ENCODE results near the gene RELN. TPM values are rescaled to one million over a fixed set of nuclear protein-coding genes. Genes with fewer than 3 reads are reported as not detected.

Gene RELN
- polyA plus RNA-seq, 1 donor (not counting 4 experiments of a cell fraction or from before 2014, with no cell fraction given) = not detected

GRCh38 chr7:104005197-104005596 is 15.7 kb upstream of the RELN start:
- TF ChIP-seq EZH2 (IDR thresholded peaks at IDR 0.05; ENCODE audit: low read length) = no peak
- no peak for TF ChIP-seq CTCF (optimal IDR thresholded peaks at IDR 0.05 in 1 of 3, IDR thresholded peaks at IDR 0.05 in 1 of 3, conservative IDR thresholded peaks at IDR 0.05 in 1 of 3; ENCODE audit: extremely low read depth in 1 of 3, insufficient read depth in 2 of 3, low read length in 3 of 3)
- no peaks in the 10 kb centered on the region for H4K20me1 ChIP-seq (ENCODE audit: control insufficient read depth, extremely low read depth, insufficient read depth, low read length)
- dilution Hi-C loops (cut with MboI; ENCODE audit: extremely low pct_ligation_motif_present, low sequenced_read_pairs) = no loop called here

GRCh38 chr7:103996639-103997038 is 7.2 kb upstream of the RELN start:
- DNase-seq (ENCODE audit: low read depth, low spot score) = no peak
- Histone ChIP-seq H3K79me2 (ENCODE audit: control insufficient read depth, insufficient read depth, low read length) (no peaks in the 10 kb centered on the region), H3K4me1 (ENCODE audit: control insufficient read depth, extremely low read depth, insufficient read depth, low read length) (no peaks in the 10 kb centered on the region), H3K9me3 (ENCODE audit: control insufficient read depth, low read depth, low read length) (no peaks in the 10 kb centered on the region), H3K4me3 (ENCODE audit: control insufficient read depth in 2 of 3, extremely low read depth in 1 of 3, insufficient read depth in 2 of 3, low read depth in 1 of 3, low read length in 3 of 3) (no peak overlapping the region), H3K27ac (ENCODE audit: control insufficient read depth, insufficient read depth, low read length) (no peak overlapping the region), H3K4me2 (ENCODE audit: control insufficient read depth, extremely low read depth, insufficient read depth, low read depth, low read length) (no peak overlapping the region), H3K27me3 (ENCODE audit: control insufficient read depth, extremely low read depth, insufficient read depth, low read length) (peaks cover 5% of the 10 kb centered on the region), H3K9me1 (ENCODE audit: control insufficient read depth, extremely low read depth, insufficient read depth, low read length) (no peaks in the 10 kb centered on the region), H3K36me3 (ENCODE audit: control insufficient read depth in 2 of 2, extremely low read depth in 1 of 2, insufficient read depth in 2 of 2, low read length in 2 of 2) (no peaks in the 10 kb centered on the region), H4K20me1 (ENCODE audit: control insufficient read depth, extremely low read depth, insufficient read depth, low read length) (no peaks in the 10 kb centered on the region), H3K9ac (ENCODE audit: control insufficient read depth, extremely low read depth, insufficient read depth, low read length) (no peak overlapping the region), H2AFZ (ENCODE audit: control insufficient read depth, low read length) (no peak overlapping the region)
- FAIRE-seq = no peak
- TF ChIP-seq CTCF (optimal IDR thresholded peaks at IDR 0.05 in 1 of 3, IDR thresholded peaks at IDR 0.05 in 1 of 3, conservative IDR thresholded peaks at IDR 0.05 in 1 of 3; ENCODE audit: extremely low read depth in 1 of 3, insufficient read depth in 2 of 3, low read length in 3 of 3) (no peak), EZH2 (IDR thresholded peaks at IDR 0.05; ENCODE audit: low read length) (no peak)
- dilution Hi-C loops (cut with MboI; ENCODE audit: extremely low pct_ligation_motif_present, low sequenced_read_pairs) = no loop called here

More at GRCh38 chr7:104005197-104005596, 15.7 kb upstream of the RELN start:
- no peaks in the 10 kb centered on the region for H3K36me3 ChIP-seq (ENCODE audit: control insufficient read depth in 2 of 2, extremely low read depth in 1 of 2, insufficient read depth in 2 of 2, low read length in 2 of 2)
- no peaks in the 10 kb centered on the region for H3K27me3 ChIP-seq (ENCODE audit: control insufficient read depth, extremely low read depth, insufficient read depth, low read length)
- no peak overlapping the region for H3K4me3 ChIP-seq (ENCODE audit: control insufficient read depth in 2 of 3, extremely low read depth in 1 of 3, insufficient read depth in 2 of 3, low read depth in 1 of 3, low read length in 3 of 3)
- no peak for DNase-seq (ENCODE audit: low read depth, low spot score)
- no peak for FAIRE-seq
- no peak overlapping the region for H3K9ac ChIP-seq (ENCODE audit: control insufficient read depth, extremely low read depth, insufficient read depth, low read length)
- H3K4me1 ChIP-seq (ENCODE audit: control insufficient read depth, extremely low read depth, insufficient read depth, low read length) = no peaks in the 10 kb centered on the region
- no peaks in the 10 kb centered on the region for H3K9me3 ChIP-seq (ENCODE audit: control insufficient read depth, low read depth, low read length)
- H3K79me2 ChIP-seq (ENCODE audit: control insufficient read depth, insufficient read depth, low read length) = no peaks in the 10 kb centered on the region
- no peak overlapping the region for H2AFZ ChIP-seq (ENCODE audit: control insufficient read depth, low read length)
- no peak overlapping the region for H3K27ac ChIP-seq (ENCODE audit: control insufficient read depth, insufficient read depth, low read length)
- no peak overlapping the region for H3K4me2 ChIP-seq (ENCODE audit: control insufficient read depth, extremely low read depth, insufficient read depth, low read depth, low read length)
- H3K9me1 ChIP-seq (ENCODE audit: control insufficient read depth, extremely low read depth, insufficient read depth, low read length) = no peaks in the 10 kb centered on the region

Data from keratinocyte (primary cell).